MCF 10A (cell line): Measurements from ENCODE around the gene NFYB. TPM values are rescaled to one million over a fixed set of nuclear protein-coding genes. Genes with fewer than 3 reads are reported as not detected.
A peak's percentile ranks its signal among the peaks of the same experiment; 100 is the strongest.
"Not testable (repeated sequence)": the region's sequence is repeated elsewhere in the genome, so short reads cannot be mapped to it uniquely, and the experiment has no call there.

Source experiments
- BruUV-seq: library from RNA; stranded (reverse); fragments of 400-500 nt; replicated peaks from 2 replicates; lab custom pipeline; 2021; lab: Mats Ljungman, UMichigan
- CTCF ChIA-PET: fragments of 300-600 bp; sonication (Branson Sonifier 250); formaldehyde crosslinking; extraction: SDS; loops from one replicate; lab custom pipeline; 2021; ENCODE audit warnings: antibody characterized with exemption, inconsistent platforms; lab: Yijun Ruan, JAX
- POLR2A ChIA-PET: fragments of 300-600, 350-650 bp; sonication (Branson Sonifier 250); formaldehyde crosslinking; extraction: SDS; loops from one replicate; lab custom pipeline; 2020; ENCODE audit warnings: antibody characterized with exemption, inconsistent platforms; lab: Yijun Ruan, JAX
- DNase-seq: peaks from one replicate; pipeline ENCODE4 v3.0.0-alpha.2; 2018; ENCODE audit not compliant: unreplicated experiment
- H3K27ac Mint-ChIP-seq: one replicate; pipeline ENCODE4 v1.8.0; 2022; ENCODE audit warnings: mild to moderate bottlenecking, low read depth, mixed read lengths; ENCODE audit not compliant: unreplicated experiment
- H3K27me3 Mint-ChIP-seq: one replicate; pipeline ENCODE4 v1.8.0; 2022; ENCODE audit warnings: mixed read lengths; ENCODE audit not compliant: insufficient read depth, unreplicated experiment
- H3K36me3 Mint-ChIP-seq: one replicate; pipeline ENCODE4 v1.8.0; 2022; ENCODE audit warnings: mild to moderate bottlenecking, moderate library complexity, mixed read lengths; ENCODE audit not compliant: insufficient read depth, unreplicated experiment
- H3K4me1 Mint-ChIP-seq: one replicate; pipeline ENCODE4 v1.8.0; 2022; ENCODE audit warnings: mixed read lengths; ENCODE audit not compliant: insufficient read depth, unreplicated experiment
- H3K4me3 Mint-ChIP-seq: one replicate; pipeline ENCODE4 v1.8.0; 2022; ENCODE audit warnings: mild to moderate bottlenecking, moderate library complexity, mixed read lengths; ENCODE audit not compliant: unreplicated experiment
- H3K9me3 Mint-ChIP-seq: one replicate; pipeline ENCODE4 v1.8.0; 2022; ENCODE audit warnings: mixed read lengths; ENCODE audit not compliant: unreplicated experiment
- CTCF ChIP-seq: fragments of 200-600 bp; IDR thresholded peaks from one replicate; pipeline ENCODE4 v1.8.0; 2022; ENCODE audit warnings: antibody characterized with exemption, mild to moderate bottlenecking; ENCODE audit not compliant: unreplicated experiment
- intact Hi-C: fragments of 100-400 bp; cut with micrococcal nuclease; formaldehyde crosslinking; loops from 2 replicates; pipeline ENCODE4 v1.14.1; 2022
- total RNA-seq: library from RNA; stranded (reverse); gene quantifications from 2 replicates; pipeline ENCODE4 v1.2.3, GENCODE V29; 2022

NFYB gene
- total RNA-seq, 1 experiment from 2014 or later: 24.8 TPM

DNA sequence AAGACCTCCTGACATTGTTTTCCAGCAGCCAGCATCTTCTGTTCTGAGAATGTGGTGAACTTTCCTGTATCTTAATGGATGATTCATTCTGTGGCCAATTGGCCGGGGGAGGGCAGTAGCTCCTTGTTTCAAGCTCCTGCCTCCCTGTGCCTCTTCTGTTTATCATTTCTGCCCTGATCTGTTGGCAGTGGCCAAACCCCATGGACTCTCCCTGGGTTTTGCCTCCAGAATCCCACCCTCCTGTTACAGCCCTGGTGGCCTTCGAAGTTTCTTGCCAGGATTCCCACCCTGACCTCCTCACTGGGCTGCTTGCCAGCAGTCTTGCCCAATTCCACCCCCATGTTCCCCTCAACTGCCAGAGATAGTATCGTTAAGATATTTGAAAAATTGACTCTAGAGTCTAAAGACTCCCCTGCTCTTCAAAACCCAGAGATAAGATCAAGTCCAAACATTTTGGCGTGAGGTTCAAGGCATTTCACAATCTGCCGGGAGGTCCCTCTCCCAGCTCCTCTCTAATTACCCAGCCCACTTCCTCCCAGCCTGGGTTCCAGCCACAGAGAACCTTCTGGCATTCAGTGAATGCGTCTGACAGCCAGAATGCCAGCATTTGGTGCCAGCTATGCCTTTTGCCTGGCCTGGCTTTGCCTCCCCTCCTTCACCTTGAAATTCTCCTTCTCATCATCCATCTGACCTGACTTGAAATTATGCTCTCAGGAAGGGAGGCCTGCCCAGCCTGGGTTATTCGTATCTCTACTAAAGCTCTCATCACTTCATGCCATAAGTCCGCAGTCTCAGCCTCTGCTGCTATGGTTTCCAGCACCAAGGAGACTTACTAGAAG lies 39.9 kb upstream of the NFYB start:
- Mint-ChIP-seq H3K36me3 (no peaks in the 10 kb centered on the region), H3K4me3 (peak overlapping the region; percentile 52), H3K27ac (peak overlapping the region; percentile 89), H3K9me3 (no peaks in the 10 kb centered on the region), H3K27me3 (no peaks in the 10 kb centered on the region), H3K4me1 (peaks cover 50% of the 10 kb centered on the region)
- CTCF ChIA-PET: interaction anchor here (0.6 to 2.1 kb wide), 11 partner anchors 8 to 1513 kb away, joined by 3 to 8 read pairs (median 5); partner anchors contain the start of gene EID3
- POLR2A ChIA-PET: interaction anchor here (0.6 to 2.1 kb wide), 16 partner anchors 9 to 929 kb away, joined by 3 to 32 read pairs (median 4); partner anchors contain the start of genes NFYB and WASHC4
- intact Hi-C loops: loop anchor here (1.0 kb wide), 1 partner anchor 180 kb away; no protein-coding TSS in a partner anchor
- TF ChIP-seq CTCF: peak; percentile 56
- no TSS peak for BruUV-seq
- peak; percentile 96 for DNase-seq

- no peaks in the 10 kb centered on the region for H3K36me3 Mint-ChIP-seq
- no peaks in the 10 kb centered on the region for H3K27me3 Mint-ChIP-seq
- no peak for DNase-seq
- no TSS peak for BruUV-seq
- no peak overlapping the region for H3K4me3 Mint-ChIP-seq
- ChIA-PET POLR2A (interaction anchor here (0.6 to 2.1 kb wide), 14 partner anchors 9 to 930 kb away, joined by 3 to 32 read pairs (median 4); partner anchors contain the start of genes NFYB and WASHC4), CTCF (interaction anchor here (0.7 to 2.1 kb wide), 10 partner anchors 9 to 471 kb away, joined by 3 to 8 read pairs (median 5); partner anchors contain the start of gene EID3)
- no peak for TF ChIP-seq CTCF
- peak overlapping the region; percentile 89 for H3K27ac Mint-ChIP-seq
- H3K9me3 Mint-ChIP-seq: no peaks in the 10 kb centered on the region
- intact Hi-C loops: loop anchor here (1.0 kb wide), 1 partner anchor 181 kb away; no protein-coding TSS in a partner anchor
- H3K4me1 Mint-ChIP-seq: peaks cover 45% of the 10 kb centered on the region
Measured at GRCh38 chr12:104177336-104177662, 39.3 kb upstream of the NFYB start.

DNA sequence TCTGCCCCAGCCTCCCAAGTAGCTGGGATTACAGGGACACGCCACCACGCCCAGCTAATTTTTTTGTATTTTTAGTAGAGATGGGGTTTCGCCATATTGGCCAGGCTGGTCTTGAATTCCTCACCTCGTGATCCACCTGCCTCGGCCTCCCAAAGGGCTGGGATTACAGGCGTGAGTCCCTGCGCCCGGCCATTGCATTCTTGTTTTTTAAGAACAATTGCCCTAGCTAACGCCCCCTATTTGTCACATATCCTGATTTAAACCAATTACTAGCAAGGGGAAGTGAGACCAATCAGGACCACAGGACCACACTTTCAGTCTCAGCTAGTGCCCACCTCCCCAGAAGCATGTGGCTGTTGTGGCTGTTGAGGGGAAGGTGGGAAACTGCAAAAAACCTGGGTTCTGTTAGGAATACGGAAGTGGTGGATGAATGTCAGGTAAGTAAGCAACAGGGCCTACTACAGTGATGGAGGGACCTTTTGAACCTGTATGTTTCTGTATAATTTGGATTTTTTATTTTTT lies 37.8 kb upstream of the NFYB start:
- no peak for TF ChIP-seq CTCF
- DNase-seq: no peak
- no peaks in the 10 kb centered on the region for H3K27me3 Mint-ChIP-seq
- H3K36me3 Mint-ChIP-seq: no peaks in the 10 kb centered on the region
- intact Hi-C loops: no loop called here
- H3K4me1 Mint-ChIP-seq: peaks cover 30% of the 10 kb centered on the region
- H3K9me3 Mint-ChIP-seq: no peaks in the 10 kb centered on the region
- CTCF ChIA-PET: interaction anchor here (0.7 to 2.1 kb wide), 4 partner anchors 34 to 281 kb away, joined by 3 to 6 read pairs (median 3); no protein-coding TSS in a partner anchor
- BruUV-seq: no TSS peak
- no peak overlapping the region for H3K4me3 Mint-ChIP-seq
- POLR2A ChIA-PET: no interaction called here
- H3K27ac Mint-ChIP-seq: no peak overlapping the region

DNA sequence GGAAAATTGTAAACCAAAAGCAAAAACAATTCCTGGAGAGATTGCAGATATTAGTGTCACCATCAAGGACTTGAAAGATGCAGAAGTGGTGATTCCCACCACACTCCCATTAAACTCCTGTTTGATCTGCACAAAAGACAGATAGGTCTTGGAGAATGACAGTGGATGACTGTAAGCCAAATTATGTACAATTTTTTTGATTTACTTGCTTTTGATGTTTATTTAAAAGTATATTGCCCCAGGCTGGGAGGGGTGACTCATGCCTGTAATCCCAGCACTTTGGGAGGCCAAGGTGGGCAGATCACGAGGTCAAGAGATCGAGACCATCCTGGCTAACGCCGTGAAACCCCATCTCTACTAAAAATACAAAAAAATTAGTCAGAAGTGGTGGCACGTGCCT lies 35.8 kb upstream of the NFYB start:
- CTCF ChIA-PET, H3K36me3 Mint-ChIP-seq, POLR2A ChIA-PET, BruUV-seq, intact Hi-C loops, H3K27me3 Mint-ChIP-seq, H3K27ac Mint-ChIP-seq, H3K4me3 Mint-ChIP-seq, H3K9me3 Mint-ChIP-seq: not testable (repeated sequence)
- peak; percentile 27 for DNase-seq
- peaks cover 19% of the 10 kb centered on the region for H3K4me1 Mint-ChIP-seq
